HepG2 (cell line): ENCODE results near the gene NDRG3. TPM values are rescaled to one million over a fixed set of nuclear protein-coding genes. Genes with fewer than 3 reads are reported as not detected.

Experiments
- ARNT ChIP-seq: fragments of 450-650 bp; IDR thresholded peaks from 2 replicates; pipeline ENCODE4 v1.6.1; 2017
- HOXA3 ChIP-seq: sonication (generic); formaldehyde crosslinking; IDR thresholded peaks from 2 replicates; pipeline ENCODE4 v1.5.0; 2020; ENCODE audit warnings: missing genetic modification reagents
- JUN ChIP-seq: sonication (generic); formaldehyde crosslinking; IDR thresholded peaks from 2 replicates; pipeline ENCODE4 v1.4.0; 2020; ENCODE audit warnings: mild to moderate bottlenecking, missing genetic modification reagents
- KLF13 ChIP-seq: sonication (generic); formaldehyde crosslinking; IDR thresholded peaks from 2 replicates; pipeline ENCODE4 v1.4.0; 2020; ENCODE audit warnings: mild to moderate bottlenecking, missing genetic modification reagents
- SALL1 ChIP-seq: sonication (generic); formaldehyde crosslinking; IDR thresholded peaks from 2 replicates; pipeline ENCODE4 v1.8.0; 2022; ENCODE audit warnings: mild to moderate bottlenecking, missing genetic modification reagents
- SIX1 ChIP-seq: sonication (generic); formaldehyde crosslinking; IDR thresholded peaks from 2 replicates; pipeline ENCODE4 v1.4.0; 2020; ENCODE audit warnings: missing genetic modification reagents, borderline replicate concordance
- SP2 ChIP-seq: sonication (generic); formaldehyde crosslinking; IDR thresholded peaks from 2 replicates; pipeline ENCODE4 v1.5.1; 2020; ENCODE audit warnings: mild to moderate bottlenecking, missing genetic modification reagents
- polyA plus RNA-seq, 8 experiments: library from polyadenylated mRNA; depleted of rRNA in 3 of 8; stranded (reverse) in 7 of 8; unstranded in 1 of 8; fragments of >200 nt; fragmentation: Illumina TruSeq in 4 of 8; extraction: Trizol in 4 of 8; gene quantifications; 2 replicates each; pipeline versions ENCODE4 v1.2.1 to v1.2.3, GENCODE V29; 2011 to 2016; ENCODE audit warnings: low read depth in 4 of 8, missing spikeins in 1 of 8, mixed read lengths in 1 of 8; ENCODE audit not compliant: insufficient read depth in 1 of 8
- total RNA-seq, 5 experiments: library from RNA; depleted of rRNA; stranded (reverse); fragments of >200 nt; fragmentation: Illumina TruSeq; extraction: Trizol; gene quantifications; 2 replicates each; pipeline ENCODE4 v1.2.3, GENCODE V29; 2016; ENCODE audit warnings: low read depth in 1 of 5
- TF ChIP-seq, protein P1 (sequence below), 2 experiments: fragments of 450-650 bp in 1 of 2; sonication (generic) in 1 of 2; formaldehyde crosslinking in 1 of 2; IDR thresholded peaks; 2 replicates each; pipeline versions ENCODE4 v1.6.1 to v1.8.0; 2016 to 2022; ENCODE audit warnings: antibody characterized with exemption in 1 of 2, mild to moderate bottlenecking in 1 of 2, missing genetic modification reagents in 1 of 2
- TF ChIP-seq, protein P2 (sequence below): sonication (generic); formaldehyde crosslinking; IDR thresholded peaks from 2 replicates; pipeline ENCODE4 v1.8.1; 2023; ENCODE audit warnings: mild to moderate bottlenecking, inconsistent platforms, moderate library complexity, missing genetic modification reagents, borderline replicate concordance
- TF ChIP-seq, protein P3 (sequence below): sonication (generic); formaldehyde crosslinking; IDR thresholded peaks from 2 replicates; pipeline ENCODE4 v1.9.0; 2021; ENCODE audit warnings: missing genetic modification reagents, mild to moderate bottlenecking, borderline replicate concordance
- TF ChIP-seq, protein P4 (sequence below): sonication (generic); formaldehyde crosslinking; IDR thresholded peaks from 2 replicates; pipeline ENCODE4 v1.4.0; 2020; ENCODE audit warnings: mild to moderate bottlenecking, missing genetic modification reagents
- TF ChIP-seq, protein P5 (sequence below): sonication (generic); formaldehyde crosslinking; IDR thresholded peaks from 2 replicates; pipeline ENCODE4 v1.4.0; 2020; ENCODE audit warnings: missing genetic modification reagents, borderline replicate concordance

The NDRG3 gene
- total and polyA plus RNA-seq, 2 of the 13 experiments (the other 11 are each of a cell fraction or from before 2014, with no cell fraction given) = 36.0 to 40.5 TPM

DNA sequence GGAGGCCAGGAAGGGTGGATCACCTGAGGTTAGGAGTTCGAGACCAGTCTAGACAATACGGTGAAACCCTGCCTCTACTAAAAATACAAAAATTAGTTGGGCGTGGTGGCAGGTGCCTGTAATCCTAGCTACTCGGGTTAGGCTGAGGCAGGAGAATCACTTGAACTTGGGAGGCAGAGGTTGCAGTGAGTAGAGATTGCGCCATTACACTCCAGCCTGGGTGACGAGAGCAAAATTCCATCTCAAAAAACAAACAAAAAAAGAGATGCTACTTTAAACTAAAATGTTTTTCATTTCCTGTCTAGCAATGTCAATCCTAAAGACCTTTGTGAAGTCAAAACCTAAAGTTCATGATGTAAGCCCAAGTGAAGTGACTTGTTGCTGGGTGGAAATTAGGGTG lies 14.8 kb upstream of the NDRG3 start (continued):
- TF ChIP-seq, protein P1, sequence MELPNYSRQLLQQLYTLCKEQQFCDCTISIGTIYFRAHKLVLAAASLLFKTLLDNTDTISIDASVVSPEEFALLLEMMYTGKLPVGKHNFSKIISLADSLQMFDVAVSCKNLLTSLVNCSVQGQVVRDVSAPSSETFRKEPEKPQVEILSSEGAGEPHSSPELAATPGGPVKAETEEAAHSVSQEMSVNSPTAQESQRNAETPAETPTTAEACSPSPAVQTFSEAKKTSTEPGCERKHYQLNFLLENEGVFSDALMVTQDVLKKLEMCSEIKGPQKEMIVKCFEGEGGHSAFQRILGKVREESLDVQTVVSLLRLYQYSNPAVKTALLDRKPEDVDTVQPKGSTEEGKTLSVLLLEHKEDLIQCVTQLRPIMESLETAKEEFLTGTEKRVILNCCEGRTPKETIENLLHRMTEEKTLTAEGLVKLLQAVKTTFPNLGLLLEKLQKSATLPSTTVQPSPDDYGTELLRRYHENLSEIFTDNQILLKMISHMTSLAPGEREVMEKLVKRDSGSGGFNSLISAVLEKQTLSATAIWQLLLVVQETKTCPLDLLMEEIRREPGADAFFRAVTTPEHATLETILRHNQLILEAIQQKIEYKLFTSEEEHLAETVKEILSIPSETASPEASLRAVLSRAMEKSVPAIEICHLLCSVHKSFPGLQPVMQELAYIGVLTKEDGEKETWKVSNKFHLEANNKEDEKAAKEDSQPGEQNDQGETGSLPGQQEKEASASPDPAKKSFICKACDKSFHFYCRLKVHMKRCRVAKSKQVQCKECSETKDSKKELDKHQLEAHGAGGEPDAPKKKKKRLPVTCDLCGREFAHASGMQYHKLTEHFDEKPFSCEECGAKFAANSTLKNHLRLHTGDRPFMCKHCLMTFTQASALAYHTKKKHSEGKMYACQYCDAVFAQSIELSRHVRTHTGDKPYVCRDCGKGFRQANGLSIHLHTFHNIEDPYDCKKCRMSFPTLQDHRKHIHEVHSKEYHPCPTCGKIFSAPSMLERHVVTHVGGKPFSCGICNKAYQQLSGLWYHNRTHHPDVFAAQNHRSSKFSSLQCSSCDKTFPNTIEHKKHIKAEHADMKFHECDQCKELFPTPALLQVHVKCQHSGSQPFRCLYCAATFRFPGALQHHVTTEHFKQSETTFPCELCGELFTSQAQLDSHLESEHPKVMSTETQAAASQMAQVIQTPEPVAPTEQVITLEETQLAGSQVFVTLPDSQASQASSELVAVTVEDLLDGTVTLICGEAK (IDR thresholded peaks at IDR 0.05) = no peak
- TF ChIP-seq, protein P1 (CRISPR knock-in tag; IDR thresholded peaks at IDR 0.05) = no peak
- TF ChIP-seq KLF13 (no peak), JUN (CRISPR knock-in tag) (no peak), ARNT (no peak), HOXA3 (CRISPR knock-in tag) (peak; percentile 63; the same call in 1 of the 2 replicates), SP2 (CRISPR knock-in tag) (no peak), SALL1 (CRISPR knock-in tag) (peak; percentile 72), SIX1 (CRISPR knock-in tag) (no peak)
- TF ChIP-seq, protein P2, sequence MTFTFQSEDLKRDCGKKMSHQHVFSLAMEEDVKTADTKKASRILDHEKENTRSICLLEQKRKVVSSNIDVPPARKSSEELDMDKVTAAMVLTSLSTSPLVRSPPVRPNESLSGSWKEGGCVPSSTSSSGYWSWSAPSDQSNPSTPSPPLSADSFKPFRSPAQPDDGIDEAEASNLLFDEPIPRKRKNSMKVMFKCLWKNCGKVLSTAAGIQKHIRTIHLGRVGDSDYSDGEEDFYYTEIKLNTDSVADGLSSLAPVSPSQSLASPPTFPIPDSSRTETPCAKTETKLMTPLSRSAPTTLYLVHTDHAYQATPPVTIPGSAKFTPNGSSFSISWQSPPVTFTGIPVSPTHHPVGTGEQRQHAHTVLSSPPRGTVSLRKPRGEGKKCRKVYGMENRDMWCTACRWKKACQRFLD = no peak
- TF ChIP-seq, protein P3, sequence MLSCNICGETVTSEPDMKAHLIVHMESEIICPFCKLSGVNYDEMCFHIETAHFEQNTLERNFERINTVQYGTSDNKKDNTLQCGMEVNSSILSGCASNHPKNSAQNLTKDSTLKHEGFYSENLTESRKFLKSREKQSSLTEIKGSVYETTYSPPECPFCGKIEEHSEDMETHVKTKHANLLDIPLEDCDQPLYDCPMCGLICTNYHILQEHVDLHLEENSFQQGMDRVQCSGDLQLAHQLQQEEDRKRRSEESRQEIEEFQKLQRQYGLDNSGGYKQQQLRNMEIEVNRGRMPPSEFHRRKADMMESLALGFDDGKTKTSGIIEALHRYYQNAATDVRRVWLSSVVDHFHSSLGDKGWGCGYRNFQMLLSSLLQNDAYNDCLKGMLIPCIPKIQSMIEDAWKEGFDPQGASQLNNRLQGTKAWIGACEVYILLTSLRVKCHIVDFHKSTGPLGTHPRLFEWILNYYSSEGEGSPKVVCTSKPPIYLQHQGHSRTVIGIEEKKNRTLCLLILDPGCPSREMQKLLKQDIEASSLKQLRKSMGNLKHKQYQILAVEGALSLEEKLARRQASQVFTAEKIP (CRISPR knock-in tag) = no peak
- TF ChIP-seq, protein P4, sequence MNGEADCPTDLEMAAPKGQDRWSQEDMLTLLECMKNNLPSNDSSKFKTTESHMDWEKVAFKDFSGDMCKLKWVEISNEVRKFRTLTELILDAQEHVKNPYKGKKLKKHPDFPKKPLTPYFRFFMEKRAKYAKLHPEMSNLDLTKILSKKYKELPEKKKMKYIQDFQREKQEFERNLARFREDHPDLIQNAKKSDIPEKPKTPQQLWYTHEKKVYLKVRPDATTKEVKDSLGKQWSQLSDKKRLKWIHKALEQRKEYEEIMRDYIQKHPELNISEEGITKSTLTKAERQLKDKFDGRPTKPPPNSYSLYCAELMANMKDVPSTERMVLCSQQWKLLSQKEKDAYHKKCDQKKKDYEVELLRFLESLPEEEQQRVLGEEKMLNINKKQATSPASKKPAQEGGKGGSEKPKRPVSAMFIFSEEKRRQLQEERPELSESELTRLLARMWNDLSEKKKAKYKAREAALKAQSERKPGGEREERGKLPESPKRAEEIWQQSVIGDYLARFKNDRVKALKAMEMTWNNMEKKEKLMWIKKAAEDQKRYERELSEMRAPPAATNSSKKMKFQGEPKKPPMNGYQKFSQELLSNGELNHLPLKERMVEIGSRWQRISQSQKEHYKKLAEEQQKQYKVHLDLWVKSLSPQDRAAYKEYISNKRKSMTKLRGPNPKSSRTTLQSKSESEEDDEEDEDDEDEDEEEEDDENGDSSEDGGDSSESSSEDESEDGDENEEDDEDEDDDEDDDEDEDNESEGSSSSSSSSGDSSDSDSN (CRISPR knock-in tag) = no peak
- TF ChIP-seq, protein P5, sequence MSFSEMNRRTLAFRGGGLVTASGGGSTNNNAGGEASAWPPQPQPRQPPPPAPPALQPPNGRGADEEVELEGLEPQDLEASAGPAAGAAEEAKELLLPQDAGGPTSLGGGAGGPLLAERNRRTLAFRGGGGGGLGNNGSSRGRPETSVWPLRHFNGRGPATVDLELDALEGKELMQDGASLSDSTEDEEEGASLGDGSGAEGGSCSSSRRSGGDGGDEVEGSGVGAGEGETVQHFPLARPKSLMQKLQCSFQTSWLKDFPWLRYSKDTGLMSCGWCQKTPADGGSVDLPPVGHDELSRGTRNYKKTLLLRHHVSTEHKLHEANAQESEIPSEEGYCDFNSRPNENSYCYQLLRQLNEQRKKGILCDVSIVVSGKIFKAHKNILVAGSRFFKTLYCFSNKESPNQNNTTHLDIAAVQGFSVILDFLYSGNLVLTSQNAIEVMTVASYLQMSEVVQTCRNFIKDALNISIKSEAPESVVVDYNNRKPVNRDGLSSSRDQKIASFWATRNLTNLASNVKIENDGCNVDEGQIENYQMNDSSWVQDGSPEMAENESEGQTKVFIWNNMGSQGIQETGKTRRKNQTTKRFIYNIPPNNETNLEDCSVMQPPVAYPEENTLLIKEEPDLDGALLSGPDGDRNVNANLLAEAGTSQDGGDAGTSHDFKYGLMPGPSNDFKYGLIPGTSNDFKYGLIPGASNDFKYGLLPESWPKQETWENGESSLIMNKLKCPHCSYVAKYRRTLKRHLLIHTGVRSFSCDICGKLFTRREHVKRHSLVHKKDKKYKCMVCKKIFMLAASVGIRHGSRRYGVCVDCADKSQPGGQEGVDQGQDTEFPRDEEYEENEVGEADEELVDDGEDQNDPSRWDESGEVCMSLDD = no peak
